NCI-H82 (cell line): ENCODE data around the gene SMPD4.
"Not testable (repeated sequence)": the region's sequence is repeated elsewhere in the genome, so short reads cannot be mapped to it uniquely, and the experiment has no call there.

Experiments
- DNase-seq: peaks from one replicate; lab custom pipeline; 2025; lab: John Stamatoyannopoulos, UW

SMPD4 gene

DNA sequence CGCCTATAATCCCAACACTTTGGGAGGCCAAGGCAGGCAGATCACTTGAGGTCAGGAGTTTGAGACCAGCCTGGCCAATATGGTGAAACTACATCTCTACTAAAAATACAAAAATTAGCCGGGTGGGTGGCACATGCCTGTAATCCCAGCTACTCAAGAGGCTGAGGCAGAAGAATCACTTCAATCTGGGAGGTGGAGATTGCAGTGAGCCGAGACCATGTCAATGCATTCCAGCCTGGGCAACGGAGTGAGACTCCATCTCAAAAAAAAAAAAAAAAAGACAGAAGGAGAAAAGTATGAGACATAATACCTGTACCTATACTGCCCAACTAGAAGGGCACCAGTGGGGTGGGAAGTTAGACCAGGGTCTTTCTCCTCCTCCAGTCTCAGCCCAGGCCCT, 22.0 kb downstream of the SMPD4 start:
- DNase-seq: not testable (repeated sequence)

DNA sequence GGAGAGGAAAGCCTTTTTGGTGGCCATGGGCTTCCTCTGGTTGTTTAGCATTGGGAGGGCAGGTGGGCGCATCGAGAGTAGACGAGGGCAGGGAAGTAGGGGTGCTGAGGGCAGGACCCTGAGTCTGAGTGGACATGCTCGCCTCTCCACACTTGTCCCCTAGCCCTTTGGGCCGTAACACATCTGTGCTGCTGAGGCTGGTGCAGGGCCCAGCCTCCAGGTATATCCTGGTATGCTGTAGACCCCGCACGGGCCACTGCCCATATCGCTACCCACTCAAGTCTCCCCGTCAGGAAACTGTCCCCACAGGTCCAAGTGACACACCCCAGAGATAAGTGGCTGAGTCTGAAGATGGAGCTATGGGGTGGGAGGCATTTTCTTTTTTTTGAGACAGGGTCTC, 22.8 kb downstream of the SMPD4 start:
- DNase-seq: no peak

DNA sequence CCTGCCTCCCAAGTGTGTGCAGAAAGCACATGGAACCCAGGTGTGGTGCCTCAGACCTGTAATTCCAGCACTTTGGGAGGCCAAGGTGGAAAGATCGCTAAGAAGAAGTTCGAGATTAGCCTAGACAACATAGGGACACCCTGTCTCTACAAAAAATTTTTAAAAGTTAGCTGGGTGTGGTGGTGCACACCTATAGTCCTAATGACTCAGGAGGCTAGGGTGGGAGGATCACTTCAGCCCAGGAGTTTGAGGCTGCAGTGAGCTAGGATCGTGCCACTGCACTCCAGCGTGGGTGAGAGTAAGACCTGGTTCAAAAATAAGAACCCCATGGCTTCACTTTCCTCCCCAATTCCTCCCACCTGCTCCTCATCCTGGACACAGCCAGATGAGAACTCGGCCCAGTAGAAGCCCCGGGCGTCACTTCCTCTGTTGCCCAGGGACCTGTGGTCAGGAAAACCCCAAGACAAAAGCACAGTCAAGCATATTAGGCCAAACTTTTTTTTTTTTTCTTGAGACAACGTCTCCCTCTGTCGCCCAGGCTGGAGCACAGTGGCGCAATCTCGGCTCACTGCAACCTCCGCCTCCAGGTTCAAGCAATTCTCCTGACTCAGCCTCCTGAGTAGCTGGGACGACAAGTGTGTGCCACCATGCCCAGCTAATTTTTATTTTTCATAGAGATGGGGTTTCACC, 23.4 kb downstream of the SMPD4 start:
- not testable (repeated sequence) for DNase-seq

DNA sequence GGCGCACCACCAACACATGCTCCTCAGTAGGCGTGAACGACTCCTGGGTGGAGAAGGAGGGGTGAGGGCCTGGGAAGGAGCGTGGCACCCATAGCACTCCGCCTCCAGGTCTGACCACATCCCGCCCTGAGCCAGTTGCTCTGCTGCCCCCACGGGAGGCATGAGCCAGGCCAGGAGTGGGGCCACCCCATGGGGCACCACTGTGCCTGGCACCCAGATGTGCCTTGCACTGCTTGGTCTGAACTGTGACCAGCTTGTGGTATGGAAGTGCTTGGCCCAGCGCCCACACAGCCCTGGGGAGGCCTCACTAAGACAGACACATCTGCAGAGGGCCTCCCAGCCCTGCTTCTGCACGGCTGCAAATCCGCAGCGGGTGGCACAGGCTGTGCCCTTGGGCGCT, 24.0 kb downstream of the SMPD4 start:
- DNase-seq: not testable (repeated sequence)

DNA sequence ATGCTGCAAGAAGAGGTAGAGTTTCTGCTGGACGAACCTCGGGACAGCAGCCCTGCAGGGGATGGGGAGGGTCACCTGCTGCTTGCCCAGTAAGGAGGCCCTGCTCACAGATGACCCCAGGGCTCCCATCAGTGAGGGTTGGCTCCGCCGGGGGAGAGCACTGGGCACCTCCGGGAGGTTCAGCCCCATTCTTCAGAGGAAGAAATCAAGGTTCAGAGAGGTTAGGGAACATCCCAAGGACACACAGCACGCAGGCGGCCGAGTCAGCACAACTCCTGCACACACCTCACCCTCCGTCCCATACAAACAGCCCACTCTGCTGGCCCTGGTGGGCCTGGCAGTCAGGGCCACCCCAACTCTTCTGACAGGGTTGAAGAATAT, 24.8 kb downstream of the SMPD4 start:
- DNase-seq: no peak

DNA sequence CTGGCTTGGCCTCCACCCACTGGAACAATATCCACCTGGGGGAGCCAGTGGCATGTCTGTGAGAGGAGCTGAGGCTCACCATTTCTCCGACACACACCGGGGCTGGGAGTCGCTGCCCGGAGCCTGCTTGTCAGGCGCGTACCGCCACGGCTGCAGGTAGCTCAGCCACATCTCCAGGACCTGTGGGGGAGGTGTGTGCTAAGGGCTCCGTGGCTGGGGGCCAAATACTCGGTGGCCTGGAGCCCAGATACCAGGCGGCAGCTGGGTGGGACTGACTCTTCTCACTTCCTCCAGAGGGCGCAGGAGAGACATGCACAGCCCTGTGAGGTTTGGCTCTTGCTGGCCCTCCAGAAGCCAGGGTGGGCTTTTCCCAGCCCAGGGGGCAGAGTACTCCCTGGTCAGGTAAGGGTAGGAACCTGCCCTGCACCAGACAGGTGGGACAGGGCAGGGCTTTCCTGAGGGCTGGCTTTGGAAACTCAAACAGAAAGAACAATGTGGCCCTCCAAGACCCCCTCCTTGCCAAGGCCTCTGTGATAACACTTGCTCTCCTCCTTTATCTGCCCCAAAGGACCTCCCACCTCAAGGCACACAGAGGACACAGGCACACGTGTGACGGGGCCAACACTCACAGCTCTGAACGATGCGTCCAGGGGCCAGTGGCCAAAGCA, 25.3 kb downstream of the SMPD4 start:
- peak; percentile 75 for DNase-seq

DNA sequence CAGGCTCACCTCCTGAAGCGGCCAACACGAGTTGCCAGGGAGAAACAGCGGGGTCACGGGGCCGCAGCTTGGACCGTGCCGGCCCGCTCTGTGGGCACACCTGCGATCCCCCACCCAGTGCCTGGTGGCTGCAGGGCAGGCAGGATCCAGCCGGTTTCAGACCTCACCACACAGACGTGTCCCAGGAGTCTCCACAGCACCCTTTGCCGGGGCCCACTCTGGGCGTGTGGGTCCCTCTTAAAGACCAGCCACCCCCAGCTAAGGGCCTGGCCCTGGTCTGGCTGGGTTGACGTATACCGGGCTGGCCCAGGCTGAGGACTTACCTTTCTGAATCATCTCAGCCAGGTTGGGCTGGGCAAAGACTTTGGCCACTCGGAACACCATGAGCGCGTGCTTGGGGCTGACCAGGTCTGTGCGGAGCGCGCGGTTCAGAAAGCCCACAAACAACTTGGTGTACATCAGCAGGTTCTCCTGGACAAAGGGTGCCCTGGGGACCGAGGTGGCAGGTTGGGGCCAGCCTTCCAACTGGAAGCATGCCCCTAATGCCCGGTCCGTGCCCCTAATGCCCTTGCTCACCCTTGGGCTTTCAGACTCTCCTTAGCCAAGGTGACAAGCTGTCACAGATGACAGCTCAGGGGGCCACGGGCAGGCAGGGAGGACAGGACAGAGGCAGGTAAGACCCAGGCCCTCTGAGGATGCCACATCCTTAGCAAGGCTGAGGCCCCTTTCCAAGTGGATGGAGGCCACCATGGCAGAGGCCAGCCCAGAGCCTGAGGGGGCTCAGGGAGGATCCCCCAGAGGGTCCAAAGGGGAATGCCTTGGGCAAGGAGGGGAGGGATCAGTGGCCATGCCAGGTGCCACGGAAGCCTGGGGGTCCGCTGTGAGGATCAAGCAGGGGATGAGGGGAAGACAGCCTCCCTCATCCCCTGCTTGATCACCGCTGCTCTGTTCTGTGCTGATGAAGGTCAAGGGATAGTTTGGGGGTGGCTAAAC, 26.3 kb downstream of the SMPD4 start:
- no peak for DNase-seq

DNA sequence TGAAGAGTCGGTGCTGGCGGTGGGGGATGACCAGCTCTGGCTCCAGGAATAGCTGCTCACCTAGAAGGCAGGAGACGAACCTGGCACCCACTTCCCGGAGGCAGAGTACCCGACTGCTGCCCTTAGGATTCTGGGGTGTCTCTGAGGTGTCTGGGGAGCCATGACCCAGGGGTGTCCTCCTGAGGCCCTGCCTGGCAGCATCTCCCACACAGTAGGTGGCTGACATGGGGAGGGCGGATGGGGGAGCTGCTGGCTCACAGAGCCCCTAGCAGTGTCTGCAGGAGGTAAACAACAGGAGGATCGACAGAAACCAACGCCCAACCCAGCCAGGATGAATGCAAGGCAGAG, 27.0 kb downstream of the SMPD4 start:
- DNase-seq: not testable (repeated sequence)

DNA sequence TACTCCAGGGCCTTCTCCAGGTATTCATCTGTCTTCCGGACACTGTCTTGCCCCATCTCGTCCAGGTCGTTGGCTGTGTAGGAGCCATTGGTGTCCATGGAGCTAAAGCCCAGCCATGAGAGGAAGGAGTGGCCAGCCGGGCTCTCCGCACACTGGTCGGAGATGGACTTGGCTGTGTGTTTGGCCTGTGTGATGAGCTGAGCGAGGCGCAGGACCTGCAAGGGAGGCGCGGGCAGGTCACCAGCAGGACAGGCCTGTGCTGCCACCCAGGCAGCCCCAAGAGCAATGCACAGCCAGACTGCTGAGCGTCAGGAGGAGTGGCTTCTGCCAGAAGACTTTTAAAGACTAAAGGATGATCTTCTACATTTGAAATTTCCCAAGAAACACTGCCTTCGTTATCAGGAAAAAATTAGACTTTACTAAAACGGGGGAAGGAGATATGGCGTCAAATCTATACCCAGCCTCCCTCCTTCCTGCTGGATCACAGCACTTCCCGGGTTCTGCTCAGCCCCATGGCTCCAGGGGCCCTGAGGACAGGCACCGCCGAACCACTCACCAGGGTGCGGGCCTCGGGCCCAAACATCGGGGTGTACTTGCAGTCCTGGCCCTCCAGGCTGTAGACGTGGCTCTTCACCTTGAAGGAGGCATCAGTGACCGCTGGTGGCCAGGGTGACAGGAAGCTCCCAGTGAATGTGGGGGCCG, 27.5 kb downstream of the SMPD4 start:
- DNase-seq: not testable (repeated sequence)

DNA sequence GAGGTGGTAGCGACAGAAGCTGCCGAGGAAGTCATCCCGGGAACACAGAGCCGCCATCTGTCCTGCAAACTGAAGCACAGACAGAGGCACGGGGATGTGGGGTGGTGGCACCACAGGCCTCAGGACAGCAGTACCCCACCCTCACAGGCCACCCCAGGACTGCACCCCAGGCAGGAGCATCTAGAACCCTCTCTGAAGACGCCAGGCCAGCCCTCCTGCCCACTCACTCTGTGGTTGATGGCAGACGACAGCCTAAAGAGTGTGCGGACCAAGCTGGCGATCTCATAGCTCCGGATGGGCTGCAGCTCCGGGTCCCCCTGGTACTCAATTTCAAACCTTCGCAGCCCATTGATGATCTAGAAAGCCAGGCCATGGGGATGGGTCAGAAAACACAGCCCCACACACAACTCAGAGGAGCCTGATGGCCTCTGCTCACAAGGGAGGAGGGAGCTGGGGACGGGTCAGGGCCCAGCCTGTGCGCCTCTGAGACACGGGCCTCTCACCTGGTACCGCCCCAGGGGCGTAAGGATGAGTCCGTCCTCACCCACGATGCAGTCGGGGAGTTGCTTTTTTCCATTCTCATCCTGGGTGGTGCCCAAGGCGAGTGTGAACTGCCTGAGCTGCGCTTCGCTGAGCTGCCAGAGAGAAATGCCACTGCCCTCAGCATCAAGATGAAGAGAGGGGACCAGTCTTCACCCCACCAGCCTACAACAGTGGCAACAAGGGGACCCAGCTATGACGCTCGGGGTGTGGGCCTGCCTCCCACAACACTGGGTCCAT, 28.4 kb downstream of the SMPD4 start:
- DNase-seq: no peak

DNA sequence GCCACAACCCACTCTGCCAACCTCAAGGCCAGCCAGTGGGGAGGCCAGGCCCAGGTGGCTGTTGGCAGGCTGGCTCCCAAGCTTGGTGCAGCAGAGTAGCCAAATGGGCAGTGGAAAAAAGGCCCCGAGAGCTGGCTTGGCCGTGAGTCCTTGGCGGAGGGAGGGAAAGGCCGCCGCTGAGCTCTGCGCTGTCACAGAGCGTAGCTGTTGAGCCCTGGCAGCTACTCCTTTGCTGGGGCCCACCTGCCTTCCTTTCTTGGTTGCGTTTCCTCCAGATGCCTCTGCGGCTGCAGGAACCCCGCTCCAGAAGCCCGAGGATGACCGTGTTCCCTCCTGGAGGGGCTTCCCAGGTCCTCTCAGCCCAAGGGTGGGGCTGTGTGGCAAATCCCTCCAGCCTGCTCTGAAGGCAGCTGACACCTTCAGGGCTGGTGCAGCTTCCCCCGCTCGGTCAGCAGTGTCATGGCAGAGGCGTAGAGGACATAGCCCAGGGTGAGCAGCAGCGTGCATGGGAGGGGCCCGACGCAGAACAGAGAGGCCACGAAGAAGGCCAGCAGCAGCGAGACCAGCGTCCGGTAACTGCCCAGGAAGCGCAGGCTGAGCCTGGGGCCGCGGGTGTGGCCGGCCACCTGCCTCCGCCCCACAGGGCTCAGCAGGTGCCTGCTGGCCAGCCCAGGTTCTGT, 29.1 kb downstream of the SMPD4 start:
- not testable (repeated sequence) for DNase-seq

DNA sequence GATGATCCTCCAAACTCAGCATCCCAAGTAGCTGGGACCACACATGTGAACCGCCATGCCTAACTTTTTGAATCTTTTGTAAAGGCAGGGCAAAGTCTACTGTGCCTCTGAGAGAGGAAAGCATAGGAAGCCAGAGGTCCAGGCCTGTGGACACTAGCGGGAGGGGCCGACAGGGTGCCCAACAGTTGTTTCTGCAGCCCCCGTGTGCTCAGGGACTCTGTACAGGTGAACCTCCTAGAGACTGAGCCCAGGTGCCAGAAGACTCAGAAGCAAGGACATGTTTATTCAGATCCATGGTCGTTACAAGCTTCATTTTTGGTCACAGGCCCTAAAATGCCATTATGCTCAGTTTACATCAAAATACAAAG, 30.3 kb downstream of the SMPD4 start:
- DNase-seq: not testable (repeated sequence)

DNA sequence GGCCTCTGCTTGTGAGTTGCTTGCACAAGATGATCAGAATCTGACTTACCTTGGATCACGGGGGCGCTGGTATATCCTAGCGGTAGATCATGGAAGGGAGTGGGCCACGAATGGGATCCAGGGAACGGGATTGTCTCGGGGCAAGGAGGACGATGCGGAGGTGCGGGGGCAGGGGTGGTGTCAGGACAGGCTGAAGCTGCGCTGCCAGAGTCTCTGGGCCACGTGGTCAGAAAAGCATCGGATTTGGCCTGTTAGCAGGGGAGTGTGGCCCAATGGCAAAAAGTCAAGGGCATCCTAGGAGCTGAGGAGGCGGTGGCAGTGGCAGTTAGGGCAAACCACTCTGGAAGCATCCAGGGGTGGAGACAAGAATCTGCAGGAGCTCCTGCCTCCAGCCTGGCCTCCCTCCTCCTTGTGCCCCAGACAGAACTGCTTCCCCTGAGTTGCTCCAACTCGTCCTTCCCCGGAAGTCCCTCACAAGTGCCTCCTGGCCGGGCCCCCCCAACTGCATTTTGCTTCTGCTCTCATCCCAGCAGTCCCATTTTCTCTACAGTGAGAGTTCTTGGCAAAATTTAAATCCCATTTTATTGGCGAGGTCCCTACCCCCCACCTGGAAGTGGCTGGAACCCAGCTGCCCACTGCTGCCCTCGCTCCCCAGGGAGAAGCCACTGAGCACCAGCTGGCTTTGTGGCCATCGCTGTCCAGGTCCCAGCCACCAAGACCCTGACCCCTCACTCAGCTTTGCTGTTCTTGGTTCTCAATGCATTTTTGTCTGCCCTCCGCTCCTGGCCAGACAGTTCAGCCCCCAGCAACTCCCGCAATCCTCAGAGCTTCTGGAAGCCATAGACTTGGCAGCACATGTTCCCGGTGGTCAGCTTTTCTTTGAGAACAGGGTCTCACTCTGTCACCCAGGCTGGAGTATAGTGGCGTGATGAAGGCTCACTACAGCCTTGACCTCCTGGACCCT, 30.9 kb downstream of the SMPD4 start:
- DNase-seq: peak; percentile 6

DNA sequence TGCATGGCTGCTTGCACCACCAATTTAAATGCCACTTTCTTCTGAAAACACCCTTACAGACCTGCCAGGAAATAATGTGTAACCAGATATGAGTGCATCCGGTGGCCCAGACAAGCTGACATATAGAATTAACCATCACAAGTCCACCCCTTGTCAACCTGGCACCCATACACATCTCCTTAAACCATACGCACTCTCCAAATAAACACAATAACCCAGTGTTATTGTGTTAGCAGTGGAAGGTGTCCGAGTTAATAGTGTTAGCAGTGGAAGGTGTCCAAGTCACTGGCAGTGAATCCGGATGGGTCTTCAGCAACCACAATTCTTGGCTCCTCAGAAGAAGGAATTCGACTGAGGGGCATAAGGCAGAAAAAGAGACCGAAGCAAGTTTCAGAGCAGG, 32.9 kb downstream of the SMPD4 start:
- DNase-seq: not testable (repeated sequence)

DNA sequence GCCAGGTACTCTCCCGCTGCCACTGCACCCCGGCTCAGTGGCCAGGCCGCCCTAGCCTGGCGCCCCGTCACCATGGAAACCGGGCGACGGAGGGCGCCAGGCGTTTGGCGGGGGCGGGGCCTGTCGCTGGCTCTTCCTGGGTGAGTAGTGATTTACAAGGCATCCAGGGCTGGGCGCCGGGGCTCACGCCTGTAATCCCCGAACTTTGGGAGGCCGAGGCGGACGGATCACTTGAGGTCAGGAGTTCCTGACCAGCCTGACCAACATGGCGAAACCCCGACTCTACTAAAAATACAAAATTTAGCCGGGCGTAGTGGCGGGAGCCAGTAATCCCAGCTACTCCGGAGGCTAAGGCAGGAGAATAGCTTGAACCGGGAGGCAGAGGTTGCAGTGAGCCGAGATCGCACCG, 36.4 kb downstream of the SMPD4 start, which contains the start of gene CCDC74B:
CCDC74B (minus strand) TSS at position 107 of the 409 bp plus-strand sequence. CDS start 116 bp downstream, outside the sequence.
- DNase-seq: peak; percentile 78

DNA sequence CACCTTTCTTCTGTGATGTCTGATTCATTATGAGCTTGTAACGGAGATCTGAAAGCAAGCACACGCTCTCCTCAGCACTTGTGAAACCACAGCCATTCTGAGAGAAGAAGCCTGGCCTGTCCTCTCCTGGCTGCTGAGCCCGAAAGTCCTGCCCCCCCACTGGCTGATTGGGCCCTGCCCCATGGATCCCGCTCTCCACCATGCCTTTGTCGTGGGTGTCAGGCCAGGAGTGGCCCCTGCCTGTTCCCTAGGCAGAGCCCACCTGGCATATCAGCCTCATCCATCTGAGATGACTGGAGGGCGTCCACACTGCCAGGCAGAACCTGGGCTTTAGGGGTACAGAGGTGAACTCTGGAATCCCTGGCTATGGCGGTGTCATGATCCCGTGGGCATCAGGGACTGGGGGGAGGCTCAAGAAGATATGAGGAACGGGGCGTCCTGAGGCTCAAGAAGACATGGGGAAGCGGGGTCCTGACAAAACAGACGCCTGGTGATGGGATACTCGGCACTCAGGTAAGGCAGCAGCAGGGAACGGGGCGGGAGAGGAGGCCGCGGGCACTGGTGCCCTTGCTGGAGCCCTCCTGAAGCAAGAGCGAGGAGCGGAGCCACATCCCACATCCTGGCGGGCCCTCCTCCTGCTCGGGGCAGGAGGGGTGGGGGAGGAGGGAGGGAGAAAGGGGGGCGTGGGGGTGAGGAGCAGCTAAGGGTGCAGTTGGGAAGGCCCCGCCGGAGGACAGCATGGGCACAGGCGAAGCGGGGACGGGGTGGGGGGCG, 37.9 kb downstream of the SMPD4 start:
- DNase-seq: not testable (repeated sequence)

DNA sequence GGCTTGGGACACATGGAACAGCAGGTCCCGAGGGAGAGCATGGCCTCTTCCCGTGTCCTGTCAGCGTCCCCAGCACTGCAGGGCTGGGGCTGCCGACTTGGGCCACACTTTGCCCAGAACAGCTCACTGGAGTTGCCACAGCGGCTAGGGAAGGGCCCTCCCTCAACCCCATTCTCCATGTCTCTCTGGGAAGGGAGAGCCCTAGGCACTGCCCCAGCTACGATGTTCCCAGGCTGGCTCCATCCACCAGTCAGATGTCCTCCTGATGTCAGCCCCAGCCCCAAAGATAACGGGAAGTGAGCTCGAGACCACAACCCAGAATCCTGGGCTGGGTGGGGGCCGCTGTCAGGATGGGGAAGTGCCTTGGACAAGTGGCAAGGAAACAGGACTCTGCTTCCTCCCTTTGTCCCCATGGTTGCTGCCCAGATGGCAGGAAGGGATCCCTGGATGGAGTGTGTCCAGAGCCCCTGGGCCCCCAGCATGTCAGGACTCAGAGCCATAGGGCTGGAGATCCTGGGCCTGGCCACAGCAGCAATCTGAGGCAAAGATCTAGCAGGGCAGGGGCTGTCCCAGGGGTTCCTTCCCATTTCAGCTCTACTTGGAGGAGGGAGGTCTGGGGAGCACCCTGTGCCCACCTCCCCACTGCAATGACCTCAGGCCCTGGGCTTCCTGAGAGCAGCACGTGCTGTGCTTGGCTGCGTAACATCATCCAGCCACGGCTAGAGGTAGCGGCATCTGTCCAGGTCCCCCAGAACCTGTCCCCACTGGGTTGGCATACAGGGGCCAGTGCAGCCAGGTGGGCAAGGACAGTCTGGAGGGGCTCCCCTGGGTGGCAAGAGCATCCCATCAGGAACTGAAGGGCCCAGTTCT, 38.8 kb downstream of the SMPD4 start:
- not testable (repeated sequence) for DNase-seq
